ENCODE data around the gene SLC25A12. TPM values are rescaled to one million over a fixed set of nuclear protein-coding genes. Genes with fewer than 3 reads are reported as not detected.
"Not testable (repeated sequence)": the region's sequence is repeated elsewhere in the genome, so short reads cannot be mapped to it uniquely, and the experiment has no call there.

The SLC25A12 gene
- total RNA-seq, 3 donors from 2014 or later (not counting 1 experiment from before 2014, with no cell fraction given), result 18.7 to 21.7 (median 19.0) TPM

- Histone ChIP-seq H3K27ac (ENCODE audit: low read length) (no peak overlapping the region), H3K9me3 (ENCODE audit: control insufficient read depth, insufficient read depth, low read length) (no peaks in the 10 kb centered on the region), H3K27me3 (ENCODE audit: control insufficient read depth, insufficient read depth, low read length) (no peaks in the 10 kb centered on the region), H3K36me3 (ENCODE audit: control insufficient read depth, insufficient read depth, low read length) (no peaks in the 10 kb centered on the region), H3K4me3 (ENCODE audit: low read length) (no peak overlapping the region), H3K4me1 (ENCODE audit: control insufficient read depth, insufficient read depth, low read length) (no peaks in the 10 kb centered on the region)
- Mint-ChIP-seq H3K27ac (no peak overlapping the region), H3K4me3 (no peak overlapping the region), H3K4me1 (no peaks in the 10 kb centered on the region), H3K27me3 (ENCODE audit: low read depth in 2 of 2) (no peaks in the 10 kb centered on the region), H3K9me3 (no peaks in the 10 kb centered on the region), H3K36me3 (no peaks in the 10 kb centered on the region)
- ATAC-seq (no peak), DNase-seq (no peak)
- 80% methylated on average over 1 of the region's 5 CpGs for WGBS (ENCODE audit: insufficient coverage)
- TF ChIP-seq, protein P1, sequence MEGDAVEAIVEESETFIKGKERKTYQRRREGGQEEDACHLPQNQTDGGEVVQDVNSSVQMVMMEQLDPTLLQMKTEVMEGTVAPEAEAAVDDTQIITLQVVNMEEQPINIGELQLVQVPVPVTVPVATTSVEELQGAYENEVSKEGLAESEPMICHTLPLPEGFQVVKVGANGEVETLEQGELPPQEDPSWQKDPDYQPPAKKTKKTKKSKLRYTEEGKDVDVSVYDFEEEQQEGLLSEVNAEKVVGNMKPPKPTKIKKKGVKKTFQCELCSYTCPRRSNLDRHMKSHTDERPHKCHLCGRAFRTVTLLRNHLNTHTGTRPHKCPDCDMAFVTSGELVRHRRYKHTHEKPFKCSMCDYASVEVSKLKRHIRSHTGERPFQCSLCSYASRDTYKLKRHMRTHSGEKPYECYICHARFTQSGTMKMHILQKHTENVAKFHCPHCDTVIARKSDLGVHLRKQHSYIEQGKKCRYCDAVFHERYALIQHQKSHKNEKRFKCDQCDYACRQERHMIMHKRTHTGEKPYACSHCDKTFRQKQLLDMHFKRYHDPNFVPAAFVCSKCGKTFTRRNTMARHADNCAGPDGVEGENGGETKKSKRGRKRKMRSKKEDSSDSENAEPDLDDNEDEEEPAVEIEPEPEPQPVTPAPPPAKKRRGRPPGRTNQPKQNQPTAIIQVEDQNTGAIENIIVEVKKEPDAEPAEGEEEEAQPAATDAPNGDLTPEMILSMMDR (IDR thresholded peaks at IDR 0.05), result no peak
- intact Hi-C loops (cut with micrococcal nuclease), result no loop called here
These were observed 121.7 kb downstream of the SLC25A12 start for GRCh38 chr2:171772373-171772772.

- ATAC-seq, result no peak
- H3K36me3 Mint-ChIP-seq, result no peaks in the 10 kb centered on the region
These were observed 122.6 kb downstream of the SLC25A12 start for GRCh38 chr2:171771463-171771862.

GRCh38 chr2:171763602-171764001, 130.4 kb downstream of the SLC25A12 start:
- no peak overlapping the region for H3K4me3 Mint-ChIP-seq
- TF ChIP-seq, protein P1 (IDR thresholded peaks at IDR 0.05), result no peak
- no peaks in the 10 kb centered on the region for H3K27me3 Mint-ChIP-seq (ENCODE audit: low read depth in 2 of 2)
- no peak overlapping the region for H3K27ac Mint-ChIP-seq
- Histone ChIP-seq H3K4me3 (ENCODE audit: low read length) (no peak overlapping the region), H3K36me3 (ENCODE audit: control insufficient read depth, insufficient read depth, low read length) (peaks cover 4% of the 10 kb centered on the region), H3K27me3 (ENCODE audit: control insufficient read depth, insufficient read depth, low read length) (no peaks in the 10 kb centered on the region), H3K4me1 (ENCODE audit: control insufficient read depth, insufficient read depth, low read length) (no peaks in the 10 kb centered on the region), H3K9me3 (ENCODE audit: control insufficient read depth, insufficient read depth, low read length) (no peaks in the 10 kb centered on the region), H3K27ac (ENCODE audit: low read length) (no peak overlapping the region)
- no peak for ATAC-seq
- H3K4me1 Mint-ChIP-seq, result no peaks in the 10 kb centered on the region
- no peaks in the 10 kb centered on the region for H3K9me3 Mint-ChIP-seq
- WGBS (ENCODE audit: insufficient coverage), result 96% methylated on average over 3 of the region's 3 CpGs
- DNase-seq, result no peak
- intact Hi-C loops (cut with micrococcal nuclease), result no loop called here
- H3K36me3 Mint-ChIP-seq, result peaks cover 8% of the 10 kb centered on the region

More at GRCh38 chr2:171771463-171771862, 122.6 kb downstream of the SLC25A12 start:
- H3K36me3 ChIP-seq (ENCODE audit: control insufficient read depth, insufficient read depth, low read length), result no peaks in the 10 kb centered on the region
- no peaks in the 10 kb centered on the region for H3K27me3 ChIP-seq (ENCODE audit: control insufficient read depth, insufficient read depth, low read length)
- Mint-ChIP-seq H3K9me3 (no peaks in the 10 kb centered on the region), H3K4me1 (no peaks in the 10 kb centered on the region), H3K27ac (no peak overlapping the region), H3K27me3 (ENCODE audit: low read depth in 2 of 2) (no peaks in the 10 kb centered on the region), H3K4me3 (no peak overlapping the region)
- intact Hi-C loops (cut with micrococcal nuclease), result no loop called here
- TF ChIP-seq, protein P1 (IDR thresholded peaks at IDR 0.05), result no peak
- H3K4me1 ChIP-seq (ENCODE audit: control insufficient read depth, insufficient read depth, low read length), result no peaks in the 10 kb centered on the region
- H3K9me3 ChIP-seq (ENCODE audit: control insufficient read depth, insufficient read depth, low read length), result no peaks in the 10 kb centered on the region
- no peak overlapping the region for H3K4me3 ChIP-seq (ENCODE audit: low read length)
- H3K27ac ChIP-seq (ENCODE audit: low read length), result no peak overlapping the region
- DNase-seq, result no peak

GRCh38 chr2:171762879-171763573, 131.0 kb downstream of the SLC25A12 start:
- Mint-ChIP-seq H3K4me1 (peaks cover 0 to 5% of the 10 kb centered on the region in 2 donors), H3K4me3 (no peak overlapping the region), H3K27me3 (ENCODE audit: low read depth in 2 of 2) (no peaks in the 10 kb centered on the region), H3K9me3 (peaks cover 0 to 2% of the 10 kb centered on the region in 2 donors), H3K27ac (no peak overlapping the region), H3K36me3 (peaks cover 8% of the 10 kb centered on the region)
- TF ChIP-seq, protein P1 (IDR thresholded peaks at IDR 0.05), result no peak
- no peak for DNase-seq
- H3K4me3 ChIP-seq (ENCODE audit: low read length), result no peak overlapping the region
- H3K36me3 ChIP-seq (ENCODE audit: control insufficient read depth, insufficient read depth, low read length), result peaks cover 4% of the 10 kb centered on the region
- intact Hi-C loops (cut with micrococcal nuclease), result no loop called here
- no peaks in the 10 kb centered on the region for H3K4me1 ChIP-seq (ENCODE audit: control insufficient read depth, insufficient read depth, low read length)
- ATAC-seq, result no peak
- no peaks in the 10 kb centered on the region for H3K9me3 ChIP-seq (ENCODE audit: control insufficient read depth, insufficient read depth, low read length)
- H3K27me3 ChIP-seq (ENCODE audit: control insufficient read depth, insufficient read depth, low read length), result no peaks in the 10 kb centered on the region
- 97% methylated on average over 2 of the region's 2 CpGs for WGBS (ENCODE audit: insufficient coverage)
- no peak overlapping the region for H3K27ac ChIP-seq (ENCODE audit: low read length)

DNA sequence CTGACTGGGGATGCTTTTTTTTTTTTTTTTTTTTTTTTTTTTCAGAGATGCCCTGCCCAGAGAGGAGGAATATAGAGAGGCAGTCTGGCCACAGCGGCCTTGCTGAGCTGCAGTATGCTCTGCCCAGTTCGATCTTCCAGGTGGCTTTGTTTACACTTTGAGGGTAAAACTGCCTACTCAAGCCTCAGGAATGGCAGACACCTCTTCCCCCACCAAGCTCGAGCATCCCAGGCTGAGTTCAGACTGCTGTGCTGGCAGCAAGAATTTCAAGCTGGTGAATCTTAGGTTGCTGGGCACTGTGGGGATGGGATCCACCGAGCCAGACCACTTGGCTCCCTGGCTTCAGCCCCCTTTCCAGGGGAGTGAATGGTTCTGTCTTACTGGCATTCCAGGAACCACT, 132.9 kb downstream of the SLC25A12 start:
- ATAC-seq; H3K9me3 Mint-ChIP-seq; H3K36me3 ChIP-seq (ENCODE audit: control insufficient read depth, insufficient read depth, low read length); H3K27me3 Mint-ChIP-seq (ENCODE audit: low read depth in 2 of 2); H3K27ac Mint-ChIP-seq; H3K4me1 Mint-ChIP-seq; H3K9me3 ChIP-seq (ENCODE audit: control insufficient read depth, insufficient read depth, low read length); H3K36me3 Mint-ChIP-seq; H3K27ac ChIP-seq (ENCODE audit: low read length); H3K4me1 ChIP-seq (ENCODE audit: control insufficient read depth, insufficient read depth, low read length); H3K27me3 ChIP-seq (ENCODE audit: control insufficient read depth, insufficient read depth, low read length); H3K4me3 Mint-ChIP-seq; intact Hi-C loops (cut with micrococcal nuclease); H3K4me3 ChIP-seq (ENCODE audit: low read length); DNase-seq: not testable (repeated sequence)
- WGBS (ENCODE audit: insufficient coverage), result 98% methylated on average over 4 of the region's 4 CpGs
